Measurements from ENCODE around the gene NTPCR.

NTPCR gene

GRCh38 chr1:232983817-232984567 lies 33.6 kb downstream of the NTPCR start:
- Histone ChIP-seq H3K27ac (ENCODE audit: low read depth, low read length) (no peak overlapping the region), H3K9ac (ENCODE audit: low read depth in 1 of 2, low read length in 2 of 2) (no peak overlapping the region), H3K27me3 (ENCODE audit: control insufficient read depth in 1 of 2, insufficient read depth in 2 of 2, low read length in 2 of 2) (no peaks in the 10 kb centered on the region)

GRCh38 chr1:232984577-232985425 lies 34.4 kb downstream of the NTPCR start:
- no peak overlapping the region for H3K4me3 ChIP-seq (ENCODE audit: low read depth in 1 of 2, low read length in 2 of 2)
- H3K4me1 ChIP-seq (ENCODE audit: control insufficient read depth in 1 of 2, insufficient read depth in 2 of 2, low read length in 2 of 2) = peaks cover 9 to 13% of the 10 kb centered on the region in 2 donors
- no peaks in the 10 kb centered on the region for H3K9me3 ChIP-seq (ENCODE audit: control insufficient read depth in 1 of 2, low read length in 2 of 2)
- H3K36me3 ChIP-seq (ENCODE audit: control insufficient read depth in 1 of 2, insufficient read depth in 2 of 2, low read length in 2 of 2) = no peaks in the 10 kb centered on the region
- no peaks in the 10 kb centered on the region for H3K27me3 ChIP-seq (ENCODE audit: control insufficient read depth in 1 of 2, insufficient read depth in 2 of 2, low read length in 2 of 2)
- no peak overlapping the region for H3K27ac ChIP-seq (ENCODE audit: low read depth, low read length)
- H3K9ac ChIP-seq (ENCODE audit: low read depth in 1 of 2, low read length in 2 of 2) = no peak overlapping the region

More at GRCh38 chr1:232983817-232984567, 33.6 kb downstream of the NTPCR start:
- Histone ChIP-seq H3K4me3 (ENCODE audit: low read depth in 1 of 2, low read length in 2 of 2) (no peak overlapping the region), H3K36me3 (ENCODE audit: control insufficient read depth in 1 of 2, insufficient read depth in 2 of 2, low read length in 2 of 2) (peaks cover 3 to 4% of the 10 kb centered on the region in 2 donors), H3K4me1 (ENCODE audit: control insufficient read depth in 1 of 2, insufficient read depth in 2 of 2, low read length in 2 of 2) (peaks cover 9 to 13% of the 10 kb centered on the region in 2 donors), H3K9me3 (ENCODE audit: control insufficient read depth in 1 of 2, low read length in 2 of 2) (no peaks in the 10 kb centered on the region)

- Histone ChIP-seq H3K36me3 (ENCODE audit: control insufficient read depth in 1 of 2, insufficient read depth in 2 of 2, low read length in 2 of 2) (no peaks in the 10 kb centered on the region), H3K4me1 (ENCODE audit: control insufficient read depth in 1 of 2, insufficient read depth in 2 of 2, low read length in 2 of 2) (peaks cover 9 to 13% of the 10 kb centered on the region in 2 donors), H3K27ac (ENCODE audit: low read depth, low read length) (no peak overlapping the region), H3K9ac (ENCODE audit: low read depth in 1 of 2, low read length in 2 of 2) (no peak overlapping the region), H3K9me3 (ENCODE audit: control insufficient read depth in 1 of 2, low read length in 2 of 2) (no peaks in the 10 kb centered on the region), H3K27me3 (ENCODE audit: control insufficient read depth in 1 of 2, insufficient read depth in 2 of 2, low read length in 2 of 2) (no peaks in the 10 kb centered on the region), H3K4me3 (ENCODE audit: low read depth in 1 of 2, low read length in 2 of 2) (no peak overlapping the region)
Measured at GRCh38 chr1:232985882-232986526, 35.6 kb downstream of the NTPCR start.

GRCh38 chr1:232986527-232986922 lies 36.1 kb downstream of the NTPCR start:
- Histone ChIP-seq H3K4me3 (ENCODE audit: low read depth in 1 of 2, low read length in 2 of 2) (no peak overlapping the region), H3K36me3 (ENCODE audit: control insufficient read depth in 1 of 2, insufficient read depth in 2 of 2, low read length in 2 of 2) (no peaks in the 10 kb centered on the region), H3K27ac (ENCODE audit: low read depth, low read length) (no peak overlapping the region), H3K9me3 (ENCODE audit: control insufficient read depth in 1 of 2, low read length in 2 of 2) (no peaks in the 10 kb centered on the region), H3K4me1 (ENCODE audit: control insufficient read depth in 1 of 2, insufficient read depth in 2 of 2, low read length in 2 of 2) (peaks cover 9 to 13% of the 10 kb centered on the region in 2 donors), H3K27me3 (ENCODE audit: control insufficient read depth in 1 of 2, insufficient read depth in 2 of 2, low read length in 2 of 2) (no peaks in the 10 kb centered on the region), H3K9ac (ENCODE audit: low read depth in 1 of 2, low read length in 2 of 2) (no peak overlapping the region)

- Histone ChIP-seq H3K27me3 (ENCODE audit: control insufficient read depth in 1 of 2, insufficient read depth in 2 of 2, low read length in 2 of 2) (no peaks in the 10 kb centered on the region), H3K4me3 (ENCODE audit: low read depth in 1 of 2, low read length in 2 of 2) (no peak overlapping the region), H3K9me3 (ENCODE audit: control insufficient read depth in 1 of 2, low read length in 2 of 2) (no peaks in the 10 kb centered on the region), H3K9ac (ENCODE audit: low read depth in 1 of 2, low read length in 2 of 2) (no peak overlapping the region), H3K27ac (ENCODE audit: low read depth, low read length) (no peak overlapping the region), H3K4me1 (ENCODE audit: control insufficient read depth in 1 of 2, insufficient read depth in 2 of 2, low read length in 2 of 2) (peaks cover 9 to 13% of the 10 kb centered on the region in 2 donors), H3K36me3 (ENCODE audit: control insufficient read depth in 1 of 2, insufficient read depth in 2 of 2, low read length in 2 of 2) (no peaks in the 10 kb centered on the region)
Measured at GRCh38 chr1:232987046-232987773, 36.8 kb downstream of the NTPCR start.

GRCh38 chr1:232987774-232988140 lies 37.3 kb downstream of the NTPCR start:
- Histone ChIP-seq H3K9me3 (ENCODE audit: control insufficient read depth in 1 of 2, low read length in 2 of 2) (no peaks in the 10 kb centered on the region), H3K4me1 (ENCODE audit: control insufficient read depth in 1 of 2, insufficient read depth in 2 of 2, low read length in 2 of 2) (peaks cover 9 to 13% of the 10 kb centered on the region in 2 donors), H3K36me3 (ENCODE audit: control insufficient read depth in 1 of 2, insufficient read depth in 2 of 2, low read length in 2 of 2) (no peaks in the 10 kb centered on the region), H3K4me3 (ENCODE audit: low read depth in 1 of 2, low read length in 2 of 2) (no peak overlapping the region), H3K9ac (ENCODE audit: low read depth in 1 of 2, low read length in 2 of 2) (no peak overlapping the region), H3K27me3 (ENCODE audit: control insufficient read depth in 1 of 2, insufficient read depth in 2 of 2, low read length in 2 of 2) (no peaks in the 10 kb centered on the region), H3K27ac (ENCODE audit: low read depth, low read length) (no peak overlapping the region)

GRCh38 chr1:232988572-232989040 lies 38.2 kb downstream of the NTPCR start:
- no peak overlapping the region for H3K27ac ChIP-seq (ENCODE audit: low read depth, low read length)
- H3K36me3 ChIP-seq (ENCODE audit: control insufficient read depth in 1 of 2, insufficient read depth in 2 of 2, low read length in 2 of 2) = no peaks in the 10 kb centered on the region
- H3K4me1 ChIP-seq (ENCODE audit: control insufficient read depth in 1 of 2, insufficient read depth in 2 of 2, low read length in 2 of 2) = peaks cover 9 to 13% of the 10 kb centered on the region in 2 donors
- no peaks in the 10 kb centered on the region for H3K27me3 ChIP-seq (ENCODE audit: control insufficient read depth in 1 of 2, insufficient read depth in 2 of 2, low read length in 2 of 2)
- H3K9me3 ChIP-seq (ENCODE audit: control insufficient read depth in 1 of 2, low read length in 2 of 2) = peaks cover under 1 to 3% of the 10 kb centered on the region in 2 donors
- H3K4me3 ChIP-seq (ENCODE audit: low read depth in 1 of 2, low read length in 2 of 2) = no peak overlapping the region
- no peak overlapping the region for H3K9ac ChIP-seq (ENCODE audit: low read depth in 1 of 2, low read length in 2 of 2)

- no peaks in the 10 kb centered on the region for H3K27me3 ChIP-seq (ENCODE audit: control insufficient read depth in 1 of 2, insufficient read depth in 2 of 2, low read length in 2 of 2)
- no peaks in the 10 kb centered on the region for H3K36me3 ChIP-seq (ENCODE audit: control insufficient read depth in 1 of 2, insufficient read depth in 2 of 2, low read length in 2 of 2)
- peaks cover 2 to 10% of the 10 kb centered on the region in 2 donors for H3K9me3 ChIP-seq (ENCODE audit: control insufficient read depth in 1 of 2, low read length in 2 of 2)
- no peak overlapping the region for H3K9ac ChIP-seq (ENCODE audit: low read depth in 1 of 2, low read length in 2 of 2)
- peaks cover 0 to 2% of the 10 kb centered on the region in 2 donors for H3K4me1 ChIP-seq (ENCODE audit: control insufficient read depth in 1 of 2, insufficient read depth in 2 of 2, low read length in 2 of 2)
- no peak overlapping the region for H3K27ac ChIP-seq (ENCODE audit: low read depth, low read length)
- H3K4me3 ChIP-seq (ENCODE audit: low read depth in 1 of 2, low read length in 2 of 2) = no peak overlapping the region
Measured at GRCh38 chr1:232990176-232991128, 40.0 kb downstream of the NTPCR start.

GRCh38 chr1:232991238-232991637 lies 40.8 kb downstream of the NTPCR start:
- no peaks in the 10 kb centered on the region for H3K36me3 ChIP-seq (ENCODE audit: control insufficient read depth in 1 of 2, insufficient read depth in 2 of 2, low read length in 2 of 2)
- H3K4me3 ChIP-seq (ENCODE audit: low read depth in 1 of 2, low read length in 2 of 2) = no peak overlapping the region
- no peaks in the 10 kb centered on the region for H3K4me1 ChIP-seq (ENCODE audit: control insufficient read depth in 1 of 2, insufficient read depth in 2 of 2, low read length in 2 of 2)
- no peak overlapping the region for H3K9ac ChIP-seq (ENCODE audit: low read depth in 1 of 2, low read length in 2 of 2)
- no peaks in the 10 kb centered on the region for H3K27me3 ChIP-seq (ENCODE audit: control insufficient read depth in 1 of 2, insufficient read depth in 2 of 2, low read length in 2 of 2)
- peaks cover 2 to 10% of the 10 kb centered on the region in 2 donors for H3K9me3 ChIP-seq (ENCODE audit: control insufficient read depth in 1 of 2, low read length in 2 of 2)
- no peak overlapping the region for H3K27ac ChIP-seq (ENCODE audit: low read depth, low read length)

All from duodenal mucosa (tissue), 2 donors.